Parathyroid adenoma (tissue), 2 donors: ENCODE results near the gene TBXAS1.

Experiments used
- H2AFZ ChIP-seq: fragments of 300-600 bp; sonication (generic); one replicate; pipeline ENCODE4 v1.7.0; 2017; ENCODE audit warnings: antibody characterized with exemption, mild to moderate bottlenecking
- H3K27ac ChIP-seq: fragments of 300-600 bp; sonication (generic); one replicate; pipeline ENCODE4 v1.7.0; 2017
- H3K27me3 ChIP-seq: fragments of 300-600 bp; sonication (generic); one replicate; pipeline ENCODE4 v1.7.0; 2017; ENCODE audit warnings: low read length; ENCODE audit not compliant: control insufficient read depth, insufficient read depth
- H3K36me3 ChIP-seq: fragments of 300-600 bp; sonication (generic); one replicate; pipeline ENCODE4 v1.7.0; 2017; ENCODE audit warnings: low read length; ENCODE audit not compliant: control insufficient read depth, insufficient read depth
- H3K4me1 ChIP-seq: fragments of 300-600 bp; sonication (generic); one replicate; pipeline ENCODE4 v1.7.0; 2017; ENCODE audit warnings: control low read depth
- H3K4me2 ChIP-seq: fragments of 300-600 bp; sonication (generic); one replicate; pipeline ENCODE4 v1.7.0; 2017; ENCODE audit warnings: low read length
- H3K4me3 ChIP-seq: fragments of 300-600 bp; sonication (generic); one replicate; pipeline ENCODE4 v1.7.0; 2017; ENCODE audit warnings: low read depth, low read length
- H3K79me2 ChIP-seq: fragments of 300-600 bp; sonication (generic); one replicate; pipeline ENCODE4 v1.7.0; 2017; ENCODE audit warnings: control low read depth
- H3K9ac ChIP-seq: fragments of 300-600 bp; sonication (generic); one replicate; pipeline ENCODE4 v1.7.0; 2017; ENCODE audit warnings: mild to moderate bottlenecking
- H3K9me3 ChIP-seq: fragments of 300-600 bp; sonication (generic); one replicate; pipeline ENCODE4 v1.7.0; 2017; ENCODE audit warnings: low read length; ENCODE audit not compliant: control insufficient read depth
- CTCF ChIP-seq: fragments of 300-600 bp; sonication (generic); IDR thresholded peaks from one replicate; pipeline ENCODE4 v1.7.0; 2017; ENCODE audit warnings: antibody characterized with exemption, mild to moderate bottlenecking
- donor health status: primary hyperparathyroidism.

TBXAS1 gene

DNA sequence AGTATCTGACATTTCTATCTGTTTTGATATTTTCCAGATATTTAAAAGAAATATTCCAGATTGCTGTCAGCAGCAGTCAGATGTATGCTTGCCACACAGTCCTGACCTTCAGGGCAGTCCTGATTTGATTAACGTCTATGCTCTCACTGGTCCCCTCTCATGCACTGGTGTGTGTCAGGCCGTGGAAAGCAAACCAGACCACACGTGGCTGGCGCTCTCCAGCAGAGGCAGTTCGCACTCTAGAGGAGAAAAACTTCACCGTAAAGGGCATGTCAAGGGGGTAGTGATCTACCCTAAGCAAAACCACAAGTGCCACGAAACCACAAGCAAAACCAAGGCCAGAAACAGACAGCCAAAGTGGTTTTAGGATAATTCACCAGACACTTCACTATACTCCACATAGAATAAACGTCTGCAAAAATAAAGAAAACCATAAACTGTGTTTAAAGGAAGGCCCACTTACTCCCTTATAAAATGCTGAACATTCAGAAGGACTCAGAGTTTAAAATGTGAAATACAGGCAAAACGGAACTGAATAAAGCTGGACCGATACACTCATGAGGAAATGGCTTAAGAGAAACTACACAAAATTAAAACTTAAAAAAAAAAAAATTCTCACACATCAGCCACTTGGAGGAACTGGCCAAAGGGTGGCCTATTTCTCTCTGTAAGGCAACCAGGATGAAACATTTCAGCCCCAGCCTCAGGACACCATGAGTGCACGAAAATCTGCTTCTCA lies 207.3 kb downstream of the TBXAS1 start:
- no peak overlapping the region for H3K4me2 ChIP-seq
- no peak overlapping the region for H3K27ac ChIP-seq
- no peaks in the 10 kb centered on the region for H3K79me2 ChIP-seq
- no peak overlapping the region for H2AFZ ChIP-seq
- no peak overlapping the region for H3K4me3 ChIP-seq
- no peaks in the 10 kb centered on the region for H3K9me3 ChIP-seq
- no peaks in the 10 kb centered on the region for H3K27me3 ChIP-seq
- no peak overlapping the region for H3K9ac ChIP-seq
- H3K4me1 ChIP-seq, result no peaks in the 10 kb centered on the region
- H3K36me3 ChIP-seq, result no peaks in the 10 kb centered on the region
- no peak for TF ChIP-seq CTCF

DNA sequence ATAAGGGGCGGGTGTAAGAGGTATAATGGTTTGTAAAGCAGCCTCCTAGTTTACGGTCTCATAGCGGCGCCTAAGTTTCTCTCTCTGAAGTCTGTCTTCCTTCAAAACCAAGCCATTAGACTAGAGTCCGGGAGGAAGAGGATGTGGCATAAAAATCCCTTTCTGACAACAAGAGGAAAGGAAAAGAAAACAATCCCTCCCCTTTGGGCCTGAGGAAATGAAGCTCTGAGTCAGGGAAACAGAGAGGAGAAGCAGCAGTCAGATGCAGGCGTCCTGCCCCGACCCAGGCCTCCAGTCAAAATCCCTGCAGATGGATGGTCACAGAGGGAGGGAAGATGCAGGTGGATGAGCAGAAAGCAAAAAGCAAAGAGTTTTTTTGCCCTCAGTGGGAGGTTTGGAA lies 210.0 kb downstream of the TBXAS1 start:
- H3K27me3 ChIP-seq, result no peaks in the 10 kb centered on the region
- H2AFZ ChIP-seq, result no peak overlapping the region
- H3K36me3 ChIP-seq, result no peaks in the 10 kb centered on the region
- H3K79me2 ChIP-seq, result no peaks in the 10 kb centered on the region
- no peak overlapping the region for H3K9ac ChIP-seq
- no peaks in the 10 kb centered on the region for H3K4me1 ChIP-seq
- H3K9me3 ChIP-seq, result no peaks in the 10 kb centered on the region
- H3K4me3 ChIP-seq, result no peak overlapping the region
- no peak overlapping the region for H3K27ac ChIP-seq
- no peak overlapping the region for H3K4me2 ChIP-seq
- TF ChIP-seq CTCF, result no peak

- H3K36me3 ChIP-seq, result no peaks in the 10 kb centered on the region
- H3K9me3 ChIP-seq, result no peaks in the 10 kb centered on the region
- H3K9ac ChIP-seq, result no peak overlapping the region
- H3K79me2 ChIP-seq, result no peaks in the 10 kb centered on the region
- H2AFZ ChIP-seq, result no peak overlapping the region
- no peak for TF ChIP-seq CTCF
- no peaks in the 10 kb centered on the region for H3K4me1 ChIP-seq
- no peak overlapping the region for H3K4me2 ChIP-seq
- H3K27ac ChIP-seq, result no peak overlapping the region
- no peak overlapping the region for H3K4me3 ChIP-seq
- no peaks in the 10 kb centered on the region for H3K27me3 ChIP-seq
Measured at GRCh38 chr7:140039896-140040295, 210.8 kb downstream of the TBXAS1 start.

DNA sequence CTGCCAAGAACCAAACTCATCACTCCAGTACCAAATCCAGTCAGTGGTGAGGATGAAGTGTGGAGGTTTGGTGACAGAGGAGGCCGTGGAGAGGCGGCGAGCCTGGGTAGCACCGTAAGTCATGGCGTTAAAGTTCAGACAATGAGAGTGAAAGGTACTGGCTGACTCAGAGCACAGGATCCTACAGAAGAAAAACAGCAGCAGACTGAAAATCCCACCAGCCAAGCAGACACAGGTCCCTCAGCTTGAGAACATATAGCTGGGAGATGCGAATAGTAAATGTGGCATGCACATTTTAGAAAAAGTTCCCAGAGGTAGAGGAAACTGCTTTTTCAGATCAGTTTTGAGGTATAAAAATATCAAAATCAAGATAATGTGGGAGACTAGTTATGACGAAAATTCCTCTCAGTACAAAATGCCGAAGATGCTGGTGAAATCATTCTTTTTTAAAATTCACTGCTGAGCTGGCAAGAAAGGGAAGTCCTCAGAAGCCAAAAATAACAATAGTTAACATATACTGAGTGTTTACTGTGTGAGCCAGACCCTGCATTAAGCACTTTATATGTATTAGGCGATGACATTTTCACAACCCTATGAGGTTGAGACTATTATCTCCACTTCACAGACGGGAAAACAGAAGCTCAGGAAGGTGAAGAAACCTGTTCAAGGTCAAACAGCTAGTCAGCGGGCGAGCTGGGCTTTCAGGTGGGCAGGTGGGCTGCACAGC lies 212.8 kb downstream of the TBXAS1 start:
- H3K27me3 ChIP-seq, result no peaks in the 10 kb centered on the region
- no peaks in the 10 kb centered on the region for H3K79me2 ChIP-seq
- H3K4me3 ChIP-seq, result no peak overlapping the region
- no peak overlapping the region for H3K4me2 ChIP-seq
- no peak overlapping the region for H2AFZ ChIP-seq
- no peaks in the 10 kb centered on the region for H3K9me3 ChIP-seq
- TF ChIP-seq CTCF, result no peak
- H3K4me1 ChIP-seq, result no peaks in the 10 kb centered on the region
- no peak overlapping the region for H3K27ac ChIP-seq
- H3K9ac ChIP-seq, result no peak overlapping the region
- no peaks in the 10 kb centered on the region for H3K36me3 ChIP-seq

- Histone ChIP-seq H3K4me1 (no peaks in the 10 kb centered on the region), H3K27me3 (no peaks in the 10 kb centered on the region), H3K4me2 (no peak overlapping the region), H3K36me3 (no peaks in the 10 kb centered on the region), H3K9ac (no peak overlapping the region), H2AFZ (no peak overlapping the region), H3K79me2 (no peaks in the 10 kb centered on the region), H3K9me3 (no peaks in the 10 kb centered on the region), H3K4me3 (no peak overlapping the region), H3K27ac (no peak overlapping the region)
- TF ChIP-seq CTCF, result no peak
Measured at GRCh38 chr7:140042386-140042670, 213.3 kb downstream of the TBXAS1 start.
